Loucy (cell line): Measurements from ENCODE around the gene TLCD5.

Experiments
- H2AFZ ChIP-seq: fragments of 200-600 bp; sonication (generic); 2 replicates; pipeline ENCODE4 v1.6.0; 2016; ENCODE audit warnings: antibody characterized with exemption, mild to moderate bottlenecking, low read length, moderate library complexity
- H3F3A ChIP-seq: fragments of 200-600 bp; 2 replicates; pipeline ENCODE4 v1.6.0; 2016; ENCODE audit warnings: antibody characterized with exemption, low read depth, mild to moderate bottlenecking
- H3K27me3 ChIP-seq: fragments of 200-600 bp; sonication (generic); 2 replicates; pipeline ENCODE4 v1.6.1; 2014; ENCODE audit warnings: low read length, mild to moderate bottlenecking; ENCODE audit not compliant: insufficient read depth, poor library complexity, severe bottlenecking
- H3K36me3 ChIP-seq: fragments of 200-600 bp; sonication (generic); 2 replicates; pipeline ENCODE4 v1.6.1; 2016; ENCODE audit warnings: low read length; ENCODE audit not compliant: insufficient read depth
- H3K4me1 ChIP-seq: fragments of 200-600 bp; sonication (generic); 2 replicates; pipeline ENCODE4 v1.5.1; 2014; ENCODE audit warnings: low read length, mild to moderate bottlenecking; ENCODE audit not compliant: insufficient read depth, poor library complexity, severe bottlenecking
- H3K4me2 ChIP-seq: fragments of 200-600 bp; sonication (generic); 2 replicates; pipeline ENCODE4 v1.6.0; 2014; ENCODE audit warnings: antibody characterized with exemption, low read length, low read depth, mild to moderate bottlenecking; ENCODE audit not compliant: poor library complexity, severe bottlenecking
- H3K4me3 ChIP-seq: fragments of 200-600 bp; sonication (generic); 2 replicates; pipeline ENCODE4 v1.5.1; 2014; ENCODE audit warnings: low read length, mild to moderate bottlenecking, mixed read lengths; ENCODE audit not compliant: poor library complexity, severe bottlenecking
- H3K79me2 ChIP-seq: fragments of 200-600 bp; sonication (generic); 2 replicates; pipeline ENCODE4 v1.6.1; 2014; ENCODE audit warnings: low read length; ENCODE audit not compliant: insufficient read depth
- H3K9ac ChIP-seq: fragments of 200-600 bp; sonication (generic); 2 replicates; pipeline ENCODE4 v1.6.0; 2014; ENCODE audit warnings: mild to moderate bottlenecking, low read depth, low read length, moderate library complexity; ENCODE audit not compliant: poor library complexity, severe bottlenecking
- H3K9me2 ChIP-seq: fragments of 200-600 bp; sonication (generic); replicated peaks from 2 replicates; pipeline ENCODE4 v1.6.1; 2016; ENCODE audit warnings: low read depth, low read length, mixed read lengths
- H3K9me3 ChIP-seq: fragments of 200-600 bp; sonication (generic); 2 replicates; pipeline ENCODE4 v1.6.1; 2014; ENCODE audit warnings: mild to moderate bottlenecking, antibody characterized with exemption, low read length, low read depth; ENCODE audit not compliant: insufficient read depth
- H4K20me1 ChIP-seq: fragments of 200-600 bp; sonication (generic); 2 replicates; pipeline ENCODE4 v1.6.0; 2014; ENCODE audit warnings: antibody characterized with exemption, low read length, mild to moderate bottlenecking; ENCODE audit not compliant: insufficient read depth, poor library complexity, severe bottlenecking
- EZH2phosphoT487 ChIP-seq: fragments of 200-600 bp; IDR thresholded peaks from 2 replicates; pipeline ENCODE4 v1.6.1; 2018; ENCODE audit warnings: antibody characterized with exemption, mild to moderate bottlenecking, moderate library complexity, borderline replicate concordance
- TF ChIP-seq, protein P1 (sequence below): fragments of 200-600 bp; sonication (generic); conservative IDR thresholded peaks from 2 replicates; pipeline ENCODE4 v1.5.1; 2014; ENCODE audit warnings: mild to moderate bottlenecking, antibody characterized with exemption, low read length

The TLCD5 gene

DNA sequence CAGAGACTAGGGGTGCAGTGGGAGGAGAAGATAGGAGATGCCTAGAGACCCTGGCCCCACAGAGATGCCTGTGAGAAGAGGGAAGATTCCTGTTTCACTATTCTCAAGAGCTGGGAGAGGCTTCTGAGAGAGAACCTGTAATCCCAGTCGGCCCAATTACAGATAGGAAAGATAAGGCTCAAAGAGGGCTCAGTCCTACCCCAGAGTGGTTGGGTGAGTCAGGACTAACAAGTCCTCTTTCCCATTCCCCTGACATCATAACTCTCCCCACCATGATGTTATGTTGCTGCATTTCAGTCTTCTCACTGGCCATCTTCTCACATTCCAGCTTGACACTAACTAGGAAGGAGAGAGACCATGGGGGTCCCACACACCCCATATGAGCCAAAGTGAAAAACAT lies 29.0 kb downstream of the TLCD5 start:
- Histone ChIP-seq H3K9me3 (no peaks in the 10 kb centered on the region), H3K4me1 (no peaks in the 10 kb centered on the region), H2AFZ (no peak overlapping the region), H3K9me2 (no peaks in the 10 kb centered on the region), H3K27me3 (peaks cover 96% of the 10 kb centered on the region), H3K4me2 (no peak overlapping the region), H3K79me2 (no peaks in the 10 kb centered on the region), H3K9ac (no peak overlapping the region), H3F3A (no peaks in the 10 kb centered on the region), H3K4me3 (no peak overlapping the region), H3K36me3 (no peaks in the 10 kb centered on the region), H4K20me1 (no peaks in the 10 kb centered on the region)
- no peak for TF ChIP-seq EZH2phosphoT487
- TF ChIP-seq, protein P1, sequence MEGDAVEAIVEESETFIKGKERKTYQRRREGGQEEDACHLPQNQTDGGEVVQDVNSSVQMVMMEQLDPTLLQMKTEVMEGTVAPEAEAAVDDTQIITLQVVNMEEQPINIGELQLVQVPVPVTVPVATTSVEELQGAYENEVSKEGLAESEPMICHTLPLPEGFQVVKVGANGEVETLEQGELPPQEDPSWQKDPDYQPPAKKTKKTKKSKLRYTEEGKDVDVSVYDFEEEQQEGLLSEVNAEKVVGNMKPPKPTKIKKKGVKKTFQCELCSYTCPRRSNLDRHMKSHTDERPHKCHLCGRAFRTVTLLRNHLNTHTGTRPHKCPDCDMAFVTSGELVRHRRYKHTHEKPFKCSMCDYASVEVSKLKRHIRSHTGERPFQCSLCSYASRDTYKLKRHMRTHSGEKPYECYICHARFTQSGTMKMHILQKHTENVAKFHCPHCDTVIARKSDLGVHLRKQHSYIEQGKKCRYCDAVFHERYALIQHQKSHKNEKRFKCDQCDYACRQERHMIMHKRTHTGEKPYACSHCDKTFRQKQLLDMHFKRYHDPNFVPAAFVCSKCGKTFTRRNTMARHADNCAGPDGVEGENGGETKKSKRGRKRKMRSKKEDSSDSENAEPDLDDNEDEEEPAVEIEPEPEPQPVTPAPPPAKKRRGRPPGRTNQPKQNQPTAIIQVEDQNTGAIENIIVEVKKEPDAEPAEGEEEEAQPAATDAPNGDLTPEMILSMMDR = no peak

GRCh38 chr11:120354779-120355178 lies 29.7 kb downstream of the TLCD5 start:
- H3K79me2 ChIP-seq = no peaks in the 10 kb centered on the region
- H3K9me3 ChIP-seq = no peaks in the 10 kb centered on the region
- no peaks in the 10 kb centered on the region for H3K9me2 ChIP-seq
- TF ChIP-seq EZH2phosphoT487 = no peak
- TF ChIP-seq, protein P1 = no peak
- no peak overlapping the region for H3K4me2 ChIP-seq
- peaks cover 96% of the 10 kb centered on the region for H3K27me3 ChIP-seq
- no peak overlapping the region for H2AFZ ChIP-seq
- no peak overlapping the region for H3K9ac ChIP-seq
- H4K20me1 ChIP-seq = no peaks in the 10 kb centered on the region
- no peaks in the 10 kb centered on the region for H3F3A ChIP-seq
- no peaks in the 10 kb centered on the region for H3K36me3 ChIP-seq
- no peaks in the 10 kb centered on the region for H3K4me1 ChIP-seq
- no peak overlapping the region for H3K4me3 ChIP-seq

- no peaks in the 10 kb centered on the region for H4K20me1 ChIP-seq
- H3K9me2 ChIP-seq = no peaks in the 10 kb centered on the region
- H3K4me1 ChIP-seq = no peaks in the 10 kb centered on the region
- H3K4me3 ChIP-seq = no peak overlapping the region
- no peaks in the 10 kb centered on the region for H3K79me2 ChIP-seq
- no peak overlapping the region for H2AFZ ChIP-seq
- no peaks in the 10 kb centered on the region for H3K36me3 ChIP-seq
- no peaks in the 10 kb centered on the region for H3K9me3 ChIP-seq
- peaks cover 87% of the 10 kb centered on the region for H3K27me3 ChIP-seq
- TF ChIP-seq, protein P1 = no peak
- TF ChIP-seq EZH2phosphoT487 = no peak
- H3F3A ChIP-seq = no peaks in the 10 kb centered on the region
- H3K9ac ChIP-seq = no peak overlapping the region
- no peak overlapping the region for H3K4me2 ChIP-seq
Measured at GRCh38 chr11:120357620-120358019, 32.5 kb downstream of the TLCD5 start.
